22Rv1 (cell line): ENCODE data around the gene FAT2.

Source experiments
- H3K27ac ChIP-seq: fragments of 450-650 bp; 2 replicates; pipeline ENCODE4 v1.5.1; 2017
- CTCF ChIP-seq: fragments of 450-650 bp; IDR thresholded peaks from 2 replicates; pipeline ENCODE4 v1.5.1; 2017; ENCODE audit warnings: mild to moderate bottlenecking
- ZFX ChIP-seq: fragments of 450-650 bp; IDR thresholded peaks from 2 replicates; pipeline ENCODE4 v1.6.1; 2017; ENCODE audit warnings: antibody characterized with exemption, borderline replicate concordance

Gene FAT2

GRCh38 chr5:151612689-151613427 is 21.7 kb upstream of the FAT2 start:
- TF ChIP-seq ZFX (no peak), CTCF (no peak)
- no peak overlapping the region for H3K27ac ChIP-seq

- TF ChIP-seq CTCF (no peak), ZFX (no peak)
- no peak overlapping the region for H3K27ac ChIP-seq
These were observed 20.1 kb upstream of the FAT2 start for GRCh38 chr5:151611127-151611775.

- TF ChIP-seq ZFX (no peak), CTCF (no peak)
- H3K27ac ChIP-seq: no peak overlapping the region
These were observed 17.4 kb upstream of the FAT2 start for GRCh38 chr5:151608522-151608921.

DNA sequence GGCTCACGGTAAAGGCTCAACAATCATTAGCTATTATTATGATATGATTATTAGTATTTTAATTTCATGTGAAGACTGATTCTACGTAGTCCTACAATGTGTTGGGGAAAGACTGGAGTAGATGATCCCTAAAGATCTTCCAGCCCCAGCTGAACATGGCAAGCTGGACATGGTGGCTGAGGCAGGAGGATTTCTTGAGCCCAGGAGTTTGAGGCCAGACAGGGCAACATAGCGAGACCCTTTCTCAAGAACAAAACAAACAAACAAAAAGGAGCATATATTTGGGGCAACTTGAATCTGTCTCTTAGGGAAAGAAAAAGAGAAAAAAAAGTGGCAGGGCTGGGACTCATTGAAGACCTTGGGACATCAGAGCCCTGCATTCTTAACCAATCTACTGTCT is 16.2 kb upstream of the FAT2 start:
- no peak overlapping the region for H3K27ac ChIP-seq
- TF ChIP-seq CTCF (no peak), ZFX (no peak)

GRCh38 chr5:151605559-151605958 is 14.4 kb upstream of the FAT2 start:
- TF ChIP-seq CTCF (no peak), ZFX (no peak)
- no peak overlapping the region for H3K27ac ChIP-seq

DNA sequence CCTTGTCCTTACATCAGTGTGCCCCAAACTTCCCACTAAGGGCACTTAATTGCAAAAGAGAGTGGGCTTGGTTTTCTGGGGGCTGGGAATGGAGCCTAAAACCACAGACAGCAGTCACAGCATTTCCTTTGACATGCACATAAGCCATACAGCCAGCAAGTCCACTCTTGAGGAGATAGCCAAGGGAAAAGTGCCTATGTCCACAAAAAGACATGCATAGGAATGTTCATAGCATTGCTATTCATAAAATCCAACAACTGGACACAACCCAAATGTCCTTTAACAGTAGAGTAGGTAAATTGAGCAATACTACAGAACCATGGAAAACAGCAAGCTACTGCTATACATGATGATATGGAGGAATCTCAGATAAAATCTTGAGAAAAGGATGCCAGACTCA is 11.7 kb upstream of the FAT2 start:
- TF ChIP-seq CTCF (no peak), ZFX (no peak)
- H3K27ac ChIP-seq: no peak overlapping the region

GRCh38 chr5:151601391-151601790 is 10.3 kb upstream of the FAT2 start:
- TF ChIP-seq CTCF: no peak
- TF ChIP-seq ZFX: no peak
- no peak overlapping the region for H3K27ac ChIP-seq
